ENCODE data around the gene MKS1. TPM values are rescaled to one million over a fixed set of nuclear protein-coding genes. Genes with fewer than 3 reads are reported as not detected.

The MKS1 gene
- total RNA-seq, 1 experiment from 2014 or later = 23.9 TPM

- ChIA-PET POLR2A (ENCODE audit: unreplicated experiment) (no interaction called here), CTCF (no interaction called here)
- H3K4me2 ChIP-seq (ENCODE audit: low read length) = no peak overlapping the region
- no peak for DNase-seq
- no peak overlapping the region for H3K4me3 ChIP-seq (ENCODE audit: low read length)
- no peak for ATAC-seq
- H3K9ac ChIP-seq (ENCODE audit: low read length) = no peak overlapping the region
- no peaks in the 10 kb centered on the region for H3K9me2 ChIP-seq (replicated peaks; ENCODE audit: low read length)
- H3K36me3 ChIP-seq (ENCODE audit: low read depth, low read length) = no peaks in the 10 kb centered on the region
- no peaks in the 10 kb centered on the region for H3K4me1 ChIP-seq (ENCODE audit: insufficient read depth, low read length)
- H4K20me1 ChIP-seq (ENCODE audit: low read length) = no peaks in the 10 kb centered on the region
- intact Hi-C loops (cut with micrococcal nuclease) = no loop called here
- no peaks in the 10 kb centered on the region for H3K9me3 ChIP-seq (ENCODE audit: low read length)
- no peaks in the 10 kb centered on the region for H3F3A ChIP-seq (ENCODE audit: low read length, unreplicated experiment)
- no peak overlapping the region for H2AFZ ChIP-seq (ENCODE audit: low read length)
- no peak for TF ChIP-seq EZH2phosphoT487 (IDR thresholded peaks at IDR 0.05; ENCODE audit: borderline replicate concordance, low read length)
- TF ChIP-seq EZH2 (IDR thresholded peaks at IDR 0.05; ENCODE audit: low read length, unreplicated experiment) = no peak
- no TSS peak for BruUV-seq (replicated peaks)
- no peaks in the 10 kb centered on the region for H3K79me2 ChIP-seq (ENCODE audit: low read length)
- no peak overlapping the region for H3K27ac ChIP-seq (ENCODE audit: low read length)
- H3K27me3 ChIP-seq (ENCODE audit: low read length) = peaks cover 84% of the 10 kb centered on the region
These were observed 57.5 kb downstream of the MKS1 start for GRCh38 chr17:58161566-58161965.

GRCh38 chr17:58158181-58158580, 60.9 kb downstream of the MKS1 start:
- Histone ChIP-seq H3K27ac (ENCODE audit: low read length) (no peak overlapping the region), H3K36me3 (ENCODE audit: low read depth, low read length) (no peaks in the 10 kb centered on the region), H3K9me2 (replicated peaks; ENCODE audit: low read length) (no peaks in the 10 kb centered on the region), H3K4me1 (ENCODE audit: insufficient read depth, low read length) (no peaks in the 10 kb centered on the region), H3K79me2 (ENCODE audit: low read length) (no peaks in the 10 kb centered on the region), H4K20me1 (ENCODE audit: low read length) (no peaks in the 10 kb centered on the region), H3K9ac (ENCODE audit: low read length) (no peak overlapping the region), H3K4me3 (ENCODE audit: low read length) (no peak overlapping the region), H3K4me2 (ENCODE audit: low read length) (no peak overlapping the region), H3K9me3 (ENCODE audit: low read length) (no peaks in the 10 kb centered on the region), H2AFZ (ENCODE audit: low read length) (no peak overlapping the region), H3K27me3 (ENCODE audit: low read length) (peaks cover 92% of the 10 kb centered on the region), H3F3A (ENCODE audit: low read length, unreplicated experiment) (no peaks in the 10 kb centered on the region)
- intact Hi-C loops (cut with micrococcal nuclease) = no loop called here
- TF ChIP-seq EZH2phosphoT487 (IDR thresholded peaks at IDR 0.05; ENCODE audit: borderline replicate concordance, low read length) (no peak), EZH2 (IDR thresholded peaks at IDR 0.05; ENCODE audit: low read length, unreplicated experiment) (no peak), CTCF (conservative IDR thresholded peaks at IDR 0.05; ENCODE audit: low read depth, low read length) (no peak)
- CTCF ChIA-PET = no interaction called here
- no TSS peak for BruUV-seq (replicated peaks)
- POLR2A ChIA-PET (ENCODE audit: unreplicated experiment) = no interaction called here
- DNase-seq = no peak
- no peak for ATAC-seq

- POLR2A ChIA-PET (ENCODE audit: unreplicated experiment) = no interaction called here
- no peak overlapping the region for H3K4me3 ChIP-seq (ENCODE audit: low read length)
These were observed 61.9 kb downstream of the MKS1 start for GRCh38 chr17:58156839-58157803.

More at GRCh38 chr17:58156839-58157803, 61.9 kb downstream of the MKS1 start:
- Histone ChIP-seq H3K79me2 (ENCODE audit: low read length) (no peaks in the 10 kb centered on the region), H3K4me2 (ENCODE audit: low read length) (no peak overlapping the region), H2AFZ (ENCODE audit: low read length) (no peak overlapping the region), H3K9me3 (ENCODE audit: low read length) (no peaks in the 10 kb centered on the region), H3K9ac (ENCODE audit: low read length) (no peak overlapping the region), H3K27me3 (ENCODE audit: low read length) (peaks cover 90% of the 10 kb centered on the region), H4K20me1 (ENCODE audit: low read length) (no peaks in the 10 kb centered on the region), H3K36me3 (ENCODE audit: low read depth, low read length) (no peaks in the 10 kb centered on the region), H3K9me2 (replicated peaks; ENCODE audit: low read length) (no peaks in the 10 kb centered on the region), H3F3A (ENCODE audit: low read length, unreplicated experiment) (no peaks in the 10 kb centered on the region), H3K27ac (ENCODE audit: low read length) (no peak overlapping the region), H3K4me1 (ENCODE audit: insufficient read depth, low read length) (no peaks in the 10 kb centered on the region)
- no TSS peak for BruUV-seq (replicated peaks)
- no peak for ATAC-seq
- CTCF ChIA-PET = no interaction called here
- intact Hi-C loops (cut with micrococcal nuclease) = no loop called here
- DNase-seq = no peak
- TF ChIP-seq EZH2 (IDR thresholded peaks at IDR 0.05; ENCODE audit: low read length, unreplicated experiment) (no peak), CTCF (conservative IDR thresholded peaks at IDR 0.05; ENCODE audit: low read depth, low read length) (no peak), EZH2phosphoT487 (IDR thresholded peaks at IDR 0.05; ENCODE audit: borderline replicate concordance, low read length) (no peak)

Other genes with a start within 250 kb of the MKS1 start
- gene VEZF1, start 231.0 kb downstream of the MKS1 start, total RNA-seq (2014; rRNA removed) = 70.1 and 78.1 TPM in 2 replicates
- gene SRSF1, start 212.0 kb downstream of the MKS1 start, total RNA-seq (2014; rRNA removed) = 325 and 342 TPM in 2 replicates
- gene DYNLL2, start 135.8 kb downstream of the MKS1 start, total RNA-seq (2014; rRNA removed) = 38.0 and 50.3 TPM in 2 replicates
- gene OR4D1, start 70.9 kb downstream of the MKS1 start, total RNA-seq (2014; rRNA removed) = not detected in 2 replicates
- not detected in 2 replicates for gene OR4D2, start 52.3 kb downstream of the MKS1 start, total RNA-seq (2014; rRNA removed)
- gene EPX, start 26.5 kb downstream of the MKS1 start, total RNA-seq (2014; rRNA removed) = not detected in 2 replicates
- not detected in 2 replicates for gene LPO, start 19.3 kb upstream of the MKS1 start, total RNA-seq (2014; rRNA removed)
- not detected in 2 replicates for gene MPO, start 61.7 kb upstream of the MKS1 start, total RNA-seq (2014; rRNA removed)
- 4.3 and 8.3 TPM in 2 replicates for gene TSPOAP1, start 109.5 kb upstream of the MKS1 start, total RNA-seq (2014; rRNA removed)
- gene SUPT4H1, start 132.9 kb upstream of the MKS1 start, total RNA-seq (2014; rRNA removed) = 100.0 and 116 TPM in 2 replicates
- 3.8 and 8.5 TPM in 2 replicates for gene RNF43, start 198.3 kb upstream of the MKS1 start, total RNA-seq (2014; rRNA removed)